ENCODE results near the gene SHOC2.

GRCh38 chr10:110994406-110995086 lies 75.1 kb downstream of the SHOC2 start:
- TF ChIP-seq CTCF (IDR thresholded peaks at IDR 0.05; ENCODE audit: poor library complexity, severe bottlenecking) (no peak), POLR2AphosphoS5 (IDR thresholded peaks at IDR 0.05) (no peak), RAD21 (conservative IDR thresholded peaks at IDR 0.05) (no peak), REST (IDR thresholded peaks at IDR 0.05; ENCODE audit: borderline replicate concordance) (no peak), EZH2 (IDR thresholded peaks at IDR 0.05; ENCODE audit: borderline replicate concordance, insufficient read depth, low read length, poor library complexity, severe bottlenecking) (no peak)
